Activated CD4-positive, alpha-beta T cell treated with anti-CD3 and anti-CD28 coated beads, Interleukin-2, amount 50 U/mL, for 48 hours (primary cell): ENCODE measurements around the gene MPL.

Source experiments
- DNase-seq, 2 experiments: peaks; one replicate each; pipeline ENCODE4 v3.0.0-alpha.2; 2020

The MPL gene

GRCh38 chr1:43337588-43337987 is at the start of gene MPL:
Gene MPL (plus strand): TSS chr1:43337818. CDS start chr1:43337849, 31 bp downstream.
- DNase-seq, result no peak

- no peak for DNase-seq
Measured at GRCh38 chr1:43288058-43288784, 49.4 kb upstream of the MPL start.

GRCh38 chr1:43288785-43289706 is 48.6 kb upstream of the MPL start:
- no peak for DNase-seq

GRCh38 chr1:43292216-43292615 is 45.4 kb upstream of the MPL start:
- no peak for DNase-seq

GRCh38 chr1:43292679-43293078 is 44.9 kb upstream of the MPL start:
- no peak for DNase-seq

- DNase-seq, result no peak
Measured at GRCh38 chr1:43293176-43293575, 44.4 kb upstream of the MPL start.

- DNase-seq, result no peak
Measured at GRCh38 chr1:43293896-43294760, 43.5 kb upstream of the MPL start.

- DNase-seq, result no peak
Measured at GRCh38 chr1:43294761-43295160, 42.9 kb upstream of the MPL start.

- DNase-seq, result no peak
Measured at GRCh38 chr1:43296207-43296606, 41.4 kb upstream of the MPL start.

GRCh38 chr1:43298055-43298454 is 39.6 kb upstream of the MPL start:
- DNase-seq, result no peak

- no peak for DNase-seq
Measured at GRCh38 chr1:43299101-43299500, 38.5 kb upstream of the MPL start.

- DNase-seq, result no peak
Measured at GRCh38 chr1:43300378-43301094, 37.1 kb upstream of the MPL start, which contains the start of gene TIE1. Gene TIE1 (plus strand): TSS chr1:43300982. CDS start chr1:43301072, 90 bp downstream.

GRCh38 chr1:43302201-43302600 is 35.4 kb upstream of the MPL start:
- no peak for DNase-seq

GRCh38 chr1:43302721-43303470 is 34.7 kb upstream of the MPL start:
- DNase-seq, result no peak

- no peak for DNase-seq
Measured at GRCh38 chr1:43303471-43304313, 33.9 kb upstream of the MPL start.

- no peak for DNase-seq
Measured at GRCh38 chr1:43304314-43304681, 33.3 kb upstream of the MPL start.

GRCh38 chr1:43304771-43305300 is 32.8 kb upstream of the MPL start:
- DNase-seq, result no peak

GRCh38 chr1:43305461-43305860 is 32.2 kb upstream of the MPL start:
- DNase-seq, result no peak

GRCh38 chr1:43305926-43306687 is 31.5 kb upstream of the MPL start:
- no peak for DNase-seq
